Measurements from ENCODE around the gene KCTD11.
A peak's percentile ranks its signal among the peaks of the same experiment; 100 is the strongest.

The KCTD11 gene

DNA sequence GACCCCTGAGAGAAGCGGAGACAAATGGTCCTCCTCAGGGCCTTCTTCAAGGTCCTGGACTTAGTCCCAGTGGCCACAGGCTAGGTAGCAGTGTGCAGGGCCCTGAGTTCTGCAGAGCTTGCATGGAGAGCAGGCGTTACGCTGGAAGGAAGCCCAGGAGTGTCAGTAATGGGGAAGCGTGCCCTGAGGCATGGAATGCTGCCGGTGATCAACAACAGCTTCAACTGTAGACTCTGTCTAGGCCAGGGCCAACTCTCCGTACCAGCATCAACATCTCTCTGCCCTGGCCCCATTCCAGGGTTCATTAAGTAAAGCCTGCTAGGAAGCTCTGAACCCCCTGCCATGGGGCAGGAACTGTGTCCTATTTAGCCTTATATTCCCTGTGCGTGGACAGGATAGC is 28.4 kb downstream of the KCTD11 start:
- no peak for DNase-seq (ENCODE audit: low read depth)

- DNase-seq (ENCODE audit: low read depth): no peak
Observed at GRCh38 chr17:7380855-7381683, 29.1 kb downstream of the KCTD11 start, which contains the start of gene TNK1. Gene TNK1, plus strand, starts transcription at chr17:7381089. Its CDS starts 1,838 bp downstream, at chr17:7382927.

DNA sequence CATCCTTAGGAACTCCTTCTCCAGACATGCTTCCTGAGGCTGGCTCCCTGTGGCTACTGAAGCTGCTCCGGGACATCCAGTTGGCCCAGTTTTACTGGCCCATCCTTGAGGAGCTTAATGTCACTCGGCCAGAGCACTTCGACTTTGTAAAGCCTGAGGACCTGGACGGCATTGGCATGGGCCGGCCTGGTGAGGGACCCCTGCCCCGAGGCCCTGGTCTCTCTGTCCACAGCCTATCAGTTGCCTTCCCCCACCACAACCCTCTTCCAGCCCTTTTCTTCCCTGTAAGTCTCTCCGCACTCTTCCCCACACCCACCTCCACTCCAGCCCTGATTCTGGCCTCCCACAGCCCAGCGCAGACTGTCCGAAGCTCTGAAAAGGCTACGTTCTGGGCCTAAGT is 30.9 kb downstream of the KCTD11 start:
- DNase-seq (ENCODE audit: low read depth): no peak

- no peak for DNase-seq (ENCODE audit: low read depth)
Observed at GRCh38 chr17:7383371-7383741, 31.4 kb downstream of the KCTD11 start.

GRCh38 chr17:7383742-7384488 is 32.0 kb downstream of the KCTD11 start:
- DNase-seq (ENCODE audit: low read depth): no peak

- DNase-seq (ENCODE audit: low read depth): no peak
Observed at GRCh38 chr17:7384489-7385081, 32.6 kb downstream of the KCTD11 start.

GRCh38 chr17:7388856-7389255 is 36.9 kb downstream of the KCTD11 start:
- DNase-seq (ENCODE audit: low read depth): no peak

- DNase-seq (ENCODE audit: low read depth): no peak
Observed at GRCh38 chr17:7389924-7390910, 38.3 kb downstream of the KCTD11 start.

DNA sequence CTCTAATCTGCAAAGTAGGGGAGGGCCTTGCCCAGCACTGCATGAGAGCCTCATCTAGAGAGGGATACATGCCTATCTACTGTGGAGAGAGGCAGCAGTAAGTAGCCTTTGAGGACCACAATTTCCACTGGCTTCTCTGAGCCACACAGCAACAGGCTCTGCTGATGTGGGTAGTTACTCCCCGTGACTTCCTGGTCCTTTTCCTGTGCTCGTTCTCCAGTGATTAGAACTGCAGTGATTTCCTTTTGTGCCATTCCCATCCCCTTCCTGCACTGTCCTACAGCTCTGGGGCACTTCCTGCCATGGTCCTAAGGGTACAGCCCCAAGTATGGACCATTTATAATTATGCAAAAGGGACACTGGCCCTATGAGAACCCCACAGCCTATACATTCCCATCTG is 39.3 kb downstream of the KCTD11 start:
- DNase-seq (ENCODE audit: low read depth): no peak

DNA sequence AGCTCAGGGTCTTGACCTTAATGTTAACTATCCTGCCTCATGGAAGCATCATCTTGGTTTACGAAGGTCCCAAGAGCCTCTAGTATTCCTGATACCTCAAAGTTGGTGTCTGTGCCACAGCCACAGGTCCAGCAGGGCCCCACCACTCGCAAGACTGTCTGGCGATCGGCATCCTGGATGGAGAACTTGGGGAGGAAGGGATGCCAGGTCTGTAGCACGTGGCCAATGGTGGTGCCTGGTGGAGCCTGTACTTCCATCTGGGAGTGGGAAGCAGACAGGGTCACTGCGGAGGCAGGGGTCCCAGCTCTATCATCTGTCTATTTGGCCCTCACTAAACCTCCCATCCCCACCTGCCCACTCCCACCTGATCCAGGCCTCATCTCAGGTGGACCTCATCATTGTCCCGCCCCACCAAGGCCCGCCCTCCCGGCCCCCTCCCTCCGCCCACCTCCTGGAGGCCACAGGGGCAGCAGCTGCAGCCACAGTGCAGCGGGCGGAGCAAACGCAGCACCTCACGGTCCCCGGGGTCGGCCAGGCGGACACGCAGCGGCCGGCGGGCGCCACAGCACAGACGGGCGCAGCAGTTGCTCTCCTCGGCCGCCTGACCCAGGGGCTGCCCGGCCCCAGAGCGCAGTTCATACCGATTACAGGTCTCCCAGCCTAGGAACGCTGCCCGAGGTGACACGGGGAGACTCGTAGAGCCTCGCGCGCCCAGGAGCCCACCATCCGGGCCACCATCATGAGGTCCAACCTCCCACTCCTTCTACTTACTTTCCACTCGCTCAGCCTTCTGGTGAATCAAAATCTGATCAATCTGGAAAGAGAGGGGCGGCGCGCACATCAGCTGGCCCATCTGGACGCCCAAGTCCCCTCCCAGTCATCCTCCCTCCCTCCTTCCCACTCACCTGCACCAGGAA is 41.0 kb downstream of the KCTD11 start:
- no peak for DNase-seq (ENCODE audit: low read depth)

DNA sequence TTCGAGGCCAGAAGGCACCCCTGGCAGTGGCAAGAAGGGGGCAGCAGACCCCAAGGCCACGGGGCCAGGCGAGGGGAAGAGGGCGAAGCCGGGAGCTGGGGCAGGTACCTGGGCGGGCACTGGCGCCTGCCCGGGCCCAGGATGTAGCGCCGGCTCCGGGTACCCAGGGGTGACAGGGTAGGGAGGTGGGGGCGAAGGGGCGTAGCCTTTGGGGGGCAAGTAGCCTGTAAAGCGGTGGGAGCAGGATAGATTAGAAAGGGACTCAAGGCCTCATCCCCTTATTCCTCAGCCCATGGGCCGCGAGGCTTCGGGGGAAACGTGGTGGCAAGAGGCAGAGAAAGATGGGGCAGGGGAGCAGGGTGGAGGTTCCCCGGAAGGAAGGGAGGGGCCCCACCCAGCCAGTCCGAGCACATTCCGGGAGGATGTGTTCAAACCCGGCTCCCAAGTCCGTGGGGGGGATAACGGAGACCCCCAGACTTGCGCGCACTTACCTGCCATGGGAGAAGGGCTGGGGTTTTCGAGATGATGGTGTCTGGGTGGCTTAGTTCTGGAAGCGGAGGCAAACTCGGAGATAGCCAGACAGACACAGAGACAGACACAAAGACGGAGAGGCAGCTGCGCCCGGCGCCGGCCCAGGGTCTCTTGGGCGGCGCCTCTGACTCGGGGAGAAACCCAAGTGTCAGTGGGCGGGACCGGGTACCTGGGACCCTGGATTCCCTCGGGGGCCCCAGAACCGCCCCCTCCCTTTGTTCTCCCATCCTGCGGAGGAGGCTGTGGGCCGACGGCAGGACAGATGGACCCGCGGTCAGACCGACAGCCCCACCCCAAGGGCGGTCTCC is 41.9 kb downstream of the KCTD11 start:
- DNase-seq (ENCODE audit: low read depth): peak; percentile 8

GRCh38 chr17:7394452-7395191 is 42.7 kb downstream of the KCTD11 start, which contains the start of gene PLSCR3:
Gene PLSCR3, minus strand, starts transcription at chr17:7394525. Its CDS starts 415 bp downstream, at chr17:7394110.
- DNase-seq (ENCODE audit: low read depth): peak; percentile 63

- DNase-seq (ENCODE audit: low read depth): no peak
Observed at GRCh38 chr17:7396147-7396546, 44.2 kb downstream of the KCTD11 start.

DNA sequence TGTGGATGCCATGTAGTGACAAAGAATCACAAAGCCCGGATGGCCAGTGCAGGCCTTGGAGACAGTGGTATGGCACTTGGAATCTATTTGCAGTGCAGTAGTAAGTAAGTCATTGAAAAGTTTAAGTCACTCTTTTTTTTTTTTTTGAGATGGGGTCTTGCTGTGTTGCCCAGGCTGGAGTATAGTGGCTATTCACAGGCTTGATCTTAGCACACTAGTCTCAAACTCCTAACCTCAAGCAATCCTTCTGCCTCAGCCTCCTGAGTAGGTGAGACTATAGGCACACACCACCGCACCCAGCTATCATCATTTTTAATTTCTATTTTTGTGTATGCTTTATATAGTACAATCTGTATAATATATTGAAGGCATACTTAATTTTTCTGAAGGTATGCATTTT is 46.6 kb downstream of the KCTD11 start:
- no peak for DNase-seq (ENCODE audit: low read depth)

GRCh38 chr17:7403043-7403726 is 51.2 kb downstream of the KCTD11 start:
- DNase-seq (ENCODE audit: low read depth): no peak

- no peak for DNase-seq (ENCODE audit: low read depth)
Observed at GRCh38 chr17:7403727-7403976, 51.7 kb downstream of the KCTD11 start.

- DNase-seq (ENCODE audit: low read depth): peak; percentile 71
Observed at GRCh38 chr17:7403977-7404736, 52.2 kb downstream of the KCTD11 start, which contains the start of gene TMEM256. Gene TMEM256, minus strand, starts transcription at chr17:7404097. Its CDS starts 13 bp downstream, at chr17:7404084.
